LNCaP clone FGC (cell line): Measurements from ENCODE around the gene FAM124A.
A peak's percentile ranks its signal among the peaks of the same experiment; 100 is the strongest.
"Not testable (repeated sequence)": the region's sequence is repeated elsewhere in the genome, so short reads cannot be mapped to it uniquely, and the experiment has no call there.

Source experiments
- DNase-seq: peaks from one replicate; pipeline ENCODE4 v3.0.0-alpha.2; 2011; ENCODE audit warnings: low read depth
- H3K4me3 ChIP-seq: 2 replicates; pipeline ENCODE4 v1.5.1; 2011; ENCODE audit warnings: mild to moderate bottlenecking, low read depth, low read length, control low read depth
- CTCF ChIP-seq: IDR thresholded peaks from 2 replicates; pipeline ENCODE4 v1.5.1; 2012; ENCODE audit warnings: mild to moderate bottlenecking; ENCODE audit not compliant: control insufficient read depth, insufficient read depth; ENCODE audit errors: extremely low read depth

The FAM124A gene

GRCh38 chr13:51275101-51275500 is 52.9 kb downstream of the FAM124A start:
- no peak for TF ChIP-seq CTCF
- DNase-seq = no peak
- H3K4me3 ChIP-seq = no peak overlapping the region

GRCh38 chr13:51276636-51277035 is 54.4 kb downstream of the FAM124A start:
- H3K4me3 ChIP-seq = no peak overlapping the region
- no peak for DNase-seq
- TF ChIP-seq CTCF = no peak

GRCh38 chr13:51277928-51278327 is 55.7 kb downstream of the FAM124A start:
- H3K4me3 ChIP-seq = no peak overlapping the region
- no peak for DNase-seq
- TF ChIP-seq CTCF = no peak

GRCh38 chr13:51278426-51279130 is 56.4 kb downstream of the FAM124A start:
- no peak overlapping the region for H3K4me3 ChIP-seq
- no peak for TF ChIP-seq CTCF
- DNase-seq = no peak

GRCh38 chr13:51280379-51280940 is 58.3 kb downstream of the FAM124A start:
- DNase-seq = no peak
- TF ChIP-seq CTCF = no peak

GRCh38 chr13:51282322-51282721 is 60.1 kb downstream of the FAM124A start:
- H3K4me3 ChIP-seq = no peak overlapping the region
- peak; percentile 64 for DNase-seq
- TF ChIP-seq CTCF = no peak

More at GRCh38 chr13:51280379-51280940, 58.3 kb downstream of the FAM124A start:
- no peak overlapping the region for H3K4me3 ChIP-seq

GRCh38 chr13:51282923-51283322 is 60.7 kb downstream of the FAM124A start:
- not testable (repeated sequence) for DNase-seq

More at GRCh38 chr13:51282923-51283322, 60.7 kb downstream of the FAM124A start:
- not testable (repeated sequence) for H3K4me3 ChIP-seq
